ENCODE data around the gene APOL1. TPM values are rescaled to one million over a fixed set of nuclear protein-coding genes. Genes with fewer than 3 reads are reported as not detected.

Gene APOL1
- total and polyA plus RNA-seq, 9 of the 15 experiments (the other 6 are each of a cell fraction or from before 2014, with no cell fraction given), result 2.5 to 9.7 (median 5.6) TPM

- H3K4me2 ChIP-seq (ENCODE audit: insufficient read depth, low read length), result peak overlapping the region; percentile 46
- intact Hi-C loops (cut with micrococcal nuclease) (loop anchor here (5.0 kb wide), 1 partner anchor 40 kb away; the partner anchor contains the start of gene APOL2), in situ Hi-C loops (cut with MboI) (no loop called here)
- H3K36me3 ChIP-seq (ENCODE audit: control insufficient read depth, insufficient read depth, low read length), result peaks cover 18% of the 10 kb centered on the region; the same call in 1 of the 3 replicates
- 34% methylated on average over 13 of the region's 18 CpGs for WGBS (ENCODE audit: insufficient coverage, low coverage, missing lambda C conversion rate)
- H3K4me3 ChIP-seq, result no peak overlapping the region
- H2AFZ ChIP-seq (ENCODE audit: low read depth, low read length), result peak overlapping the region; percentile 70
- DNase-seq (ENCODE audit: extremely low read depth in 1 of 4, low spot score in 3 of 4) (peak; percentile 66 to 73 (median 67)), FAIRE-seq (peak; percentile 80), ATAC-seq (peak; percentile 96)
- H3K9me3 ChIP-seq (replicated peaks; ENCODE audit: control insufficient read depth, insufficient read depth, low read depth, low read length), result no peaks in the 10 kb centered on the region
- no peaks in the 10 kb centered on the region for H3K9me1 ChIP-seq (ENCODE audit: control insufficient read depth, insufficient read depth, low read length)
- no peaks in the 10 kb centered on the region for H4K20me1 ChIP-seq (replicated peaks; ENCODE audit: control insufficient read depth, insufficient read depth, low read length)
- H3K27ac ChIP-seq (ENCODE audit: extremely low read depth, low read depth, low read length), result no peak overlapping the region
- no peaks in the 10 kb centered on the region for H3K79me2 ChIP-seq (ENCODE audit: control insufficient read depth, insufficient read depth, low read length)
- H3K9ac ChIP-seq (ENCODE audit: insufficient read depth in 1 of 2, low read depth in 2 of 2, low read length in 2 of 2), result no peak overlapping the region
- POLR2A ChIA-PET, result interaction anchor here (0.6 to 0.7 kb wide), 2 partner anchors 16 to 146 kb away, joined by 3 read pairs; no protein-coding TSS in a partner anchor
- BruUV-seq (replicated peaks), result no TSS peak
- H3K27me3 ChIP-seq (ENCODE audit: control insufficient read depth in 2 of 2, insufficient read depth in 2 of 2, low read length in 2 of 2), result no peaks in the 10 kb centered on the region
- peaks cover 0 to 4% of the 10 kb centered on the region in 2 experiments; a peak in 3 of 5 replicates for H3K4me1 ChIP-seq (replicated peaks in 1 of 2; ENCODE audit: control insufficient read depth in 2 of 2, insufficient read depth in 2 of 2, low read length in 2 of 2)
- CTCF ChIA-PET (ENCODE audit: low intra/inter-chr PET ratio), result interaction anchor here (1.1 kb wide), 1 partner anchor 133 kb away, joined by 4 read pairs; no protein-coding TSS in a partner anchor
- peak; percentile 24 to 67 for TF ChIP-seq RAD21 (CRISPR knock-in tag; conservative IDR thresholded peaks at IDR 0.05 in 1 of 2, IDR thresholded peaks at IDR 0.05 in 1 of 2)
- TF ChIP-seq MITF (IDR thresholded peaks at IDR 0.05), result no peak
- no peak for TF ChIP-seq YBX1 (IDR thresholded peaks at IDR 0.05)
- no peak for TF ChIP-seq NR2C2 (CRISPR knock-in tag; IDR thresholded peaks at IDR 0.05)
- no peak for TF ChIP-seq NR2C2 (tag; IDR thresholded peaks at IDR 0.05)
- peak; percentile 48 for TF ChIP-seq VEZF1 (CRISPR knock-in tag; IDR thresholded peaks at IDR 0.05)
- peak; percentile 70 to 79 (median 71) for TF ChIP-seq CTCF (IDR thresholded peaks at IDR 0.05 in 2 of 3, conservative IDR thresholded peaks at IDR 0.05 in 1 of 3; ENCODE audit: insufficient read depth in 2 of 3, low read depth in 1 of 3, low read length in 3 of 3)
- TF ChIP-seq TEAD1 (CRISPR knock-in tag; IDR thresholded peaks at IDR 0.05), result no peak
- peak; percentile 30; the same call in 1 of the 2 replicates for TF ChIP-seq CREM (IDR thresholded peaks at IDR 0.05; ENCODE audit: low read depth)
- TF ChIP-seq ZNF589 (CRISPR knock-in tag; IDR thresholded peaks at IDR 0.05; ENCODE audit: low read depth), result no peak
- TF ChIP-seq FOXJ3 (CRISPR knock-in tag; IDR thresholded peaks at IDR 0.05), result no peak
- TF ChIP-seq ZNF668 (CRISPR knock-in tag; IDR thresholded peaks at IDR 0.05), result no peak
Measured at GRCh38 chr22:36277482-36278291, 24.8 kb downstream of the APOL1 start.

Measured in K562 (cell line).